ENCODE results near the gene KCNF1.

Gene KCNF1

GRCh38 chr2:10879624-10880585, 31.8 kb upstream of the KCNF1 start:
- no peak overlapping the region for H3K4me3 ChIP-seq (ENCODE audit: low read length)
- DNase-seq (ENCODE audit: low read depth) = no peak
- TF ChIP-seq, protein P1, sequence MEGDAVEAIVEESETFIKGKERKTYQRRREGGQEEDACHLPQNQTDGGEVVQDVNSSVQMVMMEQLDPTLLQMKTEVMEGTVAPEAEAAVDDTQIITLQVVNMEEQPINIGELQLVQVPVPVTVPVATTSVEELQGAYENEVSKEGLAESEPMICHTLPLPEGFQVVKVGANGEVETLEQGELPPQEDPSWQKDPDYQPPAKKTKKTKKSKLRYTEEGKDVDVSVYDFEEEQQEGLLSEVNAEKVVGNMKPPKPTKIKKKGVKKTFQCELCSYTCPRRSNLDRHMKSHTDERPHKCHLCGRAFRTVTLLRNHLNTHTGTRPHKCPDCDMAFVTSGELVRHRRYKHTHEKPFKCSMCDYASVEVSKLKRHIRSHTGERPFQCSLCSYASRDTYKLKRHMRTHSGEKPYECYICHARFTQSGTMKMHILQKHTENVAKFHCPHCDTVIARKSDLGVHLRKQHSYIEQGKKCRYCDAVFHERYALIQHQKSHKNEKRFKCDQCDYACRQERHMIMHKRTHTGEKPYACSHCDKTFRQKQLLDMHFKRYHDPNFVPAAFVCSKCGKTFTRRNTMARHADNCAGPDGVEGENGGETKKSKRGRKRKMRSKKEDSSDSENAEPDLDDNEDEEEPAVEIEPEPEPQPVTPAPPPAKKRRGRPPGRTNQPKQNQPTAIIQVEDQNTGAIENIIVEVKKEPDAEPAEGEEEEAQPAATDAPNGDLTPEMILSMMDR (conservative IDR thresholded peaks at IDR 0.05; ENCODE audit: low read length) = no peak

DNA sequence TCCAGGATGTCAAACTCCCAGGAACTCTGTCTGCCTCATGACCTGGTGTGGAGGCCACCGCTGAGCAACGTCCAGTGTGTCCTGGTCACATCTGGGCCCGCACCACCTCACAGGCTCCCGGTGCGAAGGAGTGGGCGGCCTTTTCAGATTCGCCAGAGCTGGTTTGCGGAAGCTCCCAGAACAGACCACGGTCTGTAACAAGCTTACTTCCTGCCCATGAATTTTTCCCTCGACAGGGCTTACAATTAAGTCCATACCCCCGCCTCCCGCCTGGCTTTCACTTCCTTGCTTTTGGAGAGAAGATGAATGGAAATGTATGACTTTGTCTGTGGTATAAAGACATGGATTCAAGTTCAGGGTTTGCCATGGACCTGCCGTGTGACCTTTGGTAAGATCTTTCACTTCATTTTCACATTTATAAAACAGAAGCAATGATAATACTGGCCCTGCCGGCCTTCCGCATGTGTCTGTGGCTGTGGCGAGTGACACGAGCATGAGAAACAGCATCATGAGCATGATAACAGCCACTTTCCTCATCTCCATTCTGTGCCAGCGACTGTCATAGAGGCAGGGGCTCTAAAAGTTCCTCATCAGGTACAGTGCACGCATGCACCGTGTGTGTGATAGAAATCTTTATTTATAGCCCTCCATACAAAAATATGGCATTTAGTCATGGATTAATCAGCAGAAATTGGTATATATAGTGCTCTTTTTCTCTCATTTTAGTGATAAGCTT, 31.0 kb upstream of the KCNF1 start:
- TF ChIP-seq, protein P1 (conservative IDR thresholded peaks at IDR 0.05; ENCODE audit: low read length) = no peak
- H3K4me3 ChIP-seq (ENCODE audit: low read length) = no peak overlapping the region
- DNase-seq (ENCODE audit: low read depth) = no peak

DNA sequence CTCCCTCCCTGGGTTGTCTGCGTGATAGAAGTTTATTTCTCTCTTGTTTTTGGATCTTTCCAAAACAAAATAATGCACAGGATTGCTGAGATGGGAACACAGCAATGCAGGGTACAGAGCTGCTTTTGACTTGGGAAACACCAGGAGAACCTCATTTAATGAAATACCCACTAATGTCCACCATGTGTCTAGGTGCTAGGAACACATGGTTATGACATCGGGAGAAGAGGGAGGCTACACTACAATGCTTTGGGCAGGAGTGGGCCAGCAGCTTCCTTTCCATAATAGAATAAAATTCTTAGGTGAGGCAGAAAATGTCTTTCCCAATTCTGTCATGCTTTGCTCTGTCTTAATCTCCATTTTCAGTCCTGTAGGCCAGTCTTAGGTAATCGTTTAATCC, 29.2 kb upstream of the KCNF1 start:
- TF ChIP-seq, protein P1 (conservative IDR thresholded peaks at IDR 0.05; ENCODE audit: low read length) = no peak
- DNase-seq (ENCODE audit: low read depth) = no peak
- no peak overlapping the region for H3K4me3 ChIP-seq (ENCODE audit: low read length)

- no peak overlapping the region for H3K4me3 ChIP-seq (ENCODE audit: low read length)
- DNase-seq (ENCODE audit: low read depth) = no peak
- TF ChIP-seq, protein P1 (conservative IDR thresholded peaks at IDR 0.05; ENCODE audit: low read length) = no peak
These were observed 28.7 kb upstream of the KCNF1 start for GRCh38 chr2:10883066-10883465.

DNA sequence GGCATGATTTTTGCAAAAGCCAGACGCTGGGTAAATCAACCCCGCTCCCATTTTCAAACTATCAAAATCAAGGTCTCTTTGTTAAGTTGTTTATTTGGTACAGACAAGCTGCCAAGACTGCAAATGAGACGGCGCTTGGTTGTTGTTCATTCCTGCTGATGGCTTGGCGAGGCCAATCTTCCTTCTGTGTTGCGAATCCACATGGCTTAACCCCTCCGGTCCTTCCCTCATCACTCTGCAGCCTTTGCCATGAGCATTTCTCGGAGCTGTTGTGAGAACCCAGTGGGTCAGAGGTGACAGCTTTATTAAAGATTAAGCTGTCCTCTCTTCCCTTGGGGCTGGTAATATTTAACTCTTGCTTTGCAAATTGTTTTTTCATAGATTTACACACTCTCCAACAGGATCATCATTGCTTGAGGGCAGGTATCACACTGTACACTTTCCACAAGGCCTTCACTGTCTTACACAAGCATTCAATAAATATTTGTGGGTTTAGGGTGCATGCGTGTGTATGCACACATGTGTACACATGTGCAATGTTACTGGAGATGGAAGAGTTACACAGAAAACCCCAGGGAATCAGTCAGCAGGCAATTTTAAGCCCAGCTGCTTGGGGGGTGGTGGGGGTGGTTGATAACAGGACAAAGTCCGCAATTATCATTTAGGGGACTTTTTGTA, 27.8 kb upstream of the KCNF1 start:
- no peak overlapping the region for H3K4me3 ChIP-seq (ENCODE audit: low read length)
- DNase-seq (ENCODE audit: low read depth) = no peak
- TF ChIP-seq, protein P1 (conservative IDR thresholded peaks at IDR 0.05; ENCODE audit: low read length) = no peak

DNA sequence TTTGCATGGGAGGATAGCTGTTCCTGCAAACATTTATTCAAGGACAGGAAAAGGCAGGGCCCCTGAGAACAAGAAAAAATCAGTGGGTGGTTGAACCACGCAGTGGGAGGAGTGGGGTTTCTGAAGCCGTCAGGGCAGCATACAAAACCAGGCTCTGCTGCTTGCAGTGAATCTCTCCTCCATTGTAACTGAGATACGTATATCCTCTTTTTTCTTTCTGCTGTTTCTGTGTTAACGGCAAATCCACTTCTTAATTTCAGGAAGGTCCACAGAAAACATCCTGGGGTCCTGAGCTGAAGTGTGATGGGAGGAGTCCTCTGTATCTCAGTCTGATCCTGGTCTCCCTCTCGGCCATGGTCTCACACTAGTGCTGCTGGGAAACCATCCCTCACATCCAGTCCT, 27.2 kb upstream of the KCNF1 start:
- TF ChIP-seq, protein P1 (conservative IDR thresholded peaks at IDR 0.05; ENCODE audit: low read length) = no peak

More for the DNA sequence above, 27.2 kb upstream of the KCNF1 start:
- H3K4me3 ChIP-seq (ENCODE audit: low read length) = no peak overlapping the region
- no peak for DNase-seq (ENCODE audit: low read depth)

Measured in AG10803 (cell line).